Heart left ventricle (tissue), 16 donors: Measurements from ENCODE around the gene DVL1. TPM values are rescaled to one million over a fixed set of nuclear protein-coding genes. Genes with fewer than 3 reads are reported as not detected.

Experiments
- ATAC-seq, 4 donors: fragments of 200-7000 bp; cut with Tn5 transposase; one replicate each; pipeline ENCODE4 v1.9.1; 2020 to 2022; ENCODE audit warnings: moderate library complexity in 4 of 4, mild to moderate bottlenecking in 3 of 4, moderate number of reproducible peaks in 1 of 4
- DNase-seq, 5 donors: peaks; one replicate each; pipeline ENCODE4 v3.0.0-alpha.2; 2020
- H3K27ac ChIP-seq, 12 donors: fragments of 200-600 bp; sonication (generic) in 4 of 12; one replicate each; pipeline versions ENCODE4 v1.5.0 to v1.8.0; 2016 to 2022; ENCODE audit warnings: mild to moderate bottlenecking in 2 of 12
- H3K27me3 ChIP-seq, 9 donors: fragments of 200-600 bp; sonication (generic) in 2 of 9; one replicate each; pipeline versions ENCODE4 v1.5.1 to v1.8.0; 2016 to 2022; ENCODE audit warnings: mild to moderate bottlenecking in 3 of 9
- H3K36me3 ChIP-seq, 9 donors: fragments of 200-600 bp; sonication (generic) in 2 of 9; one replicate each; pipeline versions ENCODE4 v1.5.0 to v1.8.0; 2018 to 2022; ENCODE audit warnings: mild to moderate bottlenecking in 2 of 9
- H3K4me1 ChIP-seq, 12 donors: fragments of 200-600 bp; sonication (generic) in 4 of 12; one replicate each; pipeline versions ENCODE4 v1.5.0 to v1.8.0; 2016 to 2022; ENCODE audit warnings: mild to moderate bottlenecking in 3 of 12
- H3K4me3 ChIP-seq, 12 donors: fragments of 200-600 bp; sonication (generic) in 4 of 12; one replicate each; pipeline versions ENCODE4 v1.5.0 to v1.8.0; 2017 to 2022; ENCODE audit warnings: mild to moderate bottlenecking in 9 of 12, moderate library complexity in 4 of 12
- H3K9me3 ChIP-seq, 12 donors: fragments of 200-600 bp; sonication (generic) in 4 of 12; one replicate each; pipeline versions ENCODE4 v1.5.0 to v1.8.0; 2016 to 2022; ENCODE audit warnings: mild to moderate bottlenecking in 1 of 12
- CTCF ChIP-seq, 12 donors: fragments of 200-600 bp; sonication (generic) in 4 of 12; IDR thresholded peaks; one replicate each; pipeline versions ENCODE4 v1.5.0 to v1.8.0; 2018 to 2022; ENCODE audit warnings: antibody characterized with exemption in 12 of 12, mild to moderate bottlenecking in 5 of 12
- POLR2A ChIP-seq, 2 donors: fragments of 450-650 bp; IDR thresholded peaks; one replicate each; pipeline ENCODE4 v1.6.1; 2017; ENCODE audit warnings: antibody characterized with exemption in 2 of 2, mild to moderate bottlenecking in 2 of 2, moderate library complexity in 2 of 2
- WGBS, 4 donors: extraction: QIAGEN DNeasy Blood & Tissue Kit in 2 of 4; methylation state at CpG; one replicate each; pipeline versions ENCODE4 v1.1.5 to v1.1.7; 2013 to 2018; 5-methylcytosine and 5-hydroxymethylcytosine counted together
- intact Hi-C, 10 donors: fragments of 100-400 bp; cut with DNase I; formaldehyde crosslinking; loops; one replicate each; pipeline versions ENCODE4 v1.11.1 to v1.14.2; 2022
- long read RNA-seq, 3 donors: library from polyadenylated mRNA; unstranded; transcript quantifications; one replicate each; pipeline ENCODE4 v2.0.0, GENCODE V29; 2020 to 2021
- polyA plus RNA-seq, 2 donors: library from polyadenylated mRNA; stranded (reverse); fragments of 200-250 nt; gene quantifications; one replicate each; pipeline ENCODE4 v1.2.3, GENCODE V29; 2013
- total RNA-seq, 9 donors: library from RNA; depleted of rRNA in 2 of 9; stranded (reverse); fragments of >200 nt in 2 of 9; fragmentation: NEBNext Ultra II Directional in 3 of 9; extraction: Animal tissue kit (Norgen Biotek cat#: 25700) in 3 of 9; gene quantifications; one replicate each; pipeline versions ENCODE4 v1.1.0 to v1.2.4, GENCODE V29; 2016 to 2023
- donor health status: ischemic (EF 13 %, LVEDD 7.1; RV severe dilation, severe dysfunction).
- donor health status: healthy with polysubstance abuse.
- donor health status: DM: no; HTN: yes; CAD: no.
- donor health status: DM: no; HTN: no; CAD: no.
- donor health status: ischemic (EF 25% LVEDD 6.9; RV normal size, moderate dysfunction).
- donor health status: ischemic (EF 25% LVEDD 5.7; RV mildly dilated, moderate dysfunction).
- donor health status: healthy.
- donor health status: DM: yes; HTN: yes; CAD: no.
- donor health status: ischemic (EF 35%, LVEDD 5.7; RV mildly dilated, moderate dysfunction).
- donor health status: nonischemic (EF 11% LVEDD 7.7; RV severe dilation, severe dysfunction).
- donor health status: DM: yes; HTN: yes; CAD: no.
- donor health status: PGD.
- donor health status: ischemic (EF 29% LVEDD 5.4; RV normal size, mild dysfunction).
- donor health status: nonischemic (EF 23%, LVEDD 6.1; RV moderate dilation, normal function).

DVL1 gene
- total RNA-seq = 100 to 1,000 TPM in 3 of 9 donors, 10 to 100 TPM in 6; 75.3 to 177 (median 85.3) TPM
- 100 to 1,000 TPM; 110 to 129 TPM for polyA plus RNA-seq
- long read RNA-seq, donor 1, transcript DVL1-201 (15 exons, 3,239 nt) = minor isoform, 28 of 240 reads
- long read RNA-seq, donor 1, transcript DVL1-202 (15 exons, 2,926 nt) = major isoform, 114 of 240 reads
- long read RNA-seq, donor 1, partial matches to known transcripts = 32 of 240 reads
- long read RNA-seq, donor 1, other reads (novel, unspliced or antisense) = 66 of 240 reads
- long read RNA-seq, donor 2, partial matches to known transcripts = 24 of 29 reads
- long read RNA-seq, donor 2, other reads (novel, unspliced or antisense) = 0 of 29 reads
- long read RNA-seq, donor 3, transcript DVL1-201 (15 exons, 3,239 nt) = minor isoform, 27 of 321 reads
- long read RNA-seq, donor 3, transcript DVL1-202 (15 exons, 2,926 nt) = major isoform, 172 of 321 reads
- long read RNA-seq, donor 3, partial matches to known transcripts = 56 of 321 reads
- long read RNA-seq, donor 3, other reads (novel, unspliced or antisense) = 66 of 321 reads

- Histone ChIP-seq H3K27me3 (peaks cover 0 to 21% (median 11%) of the 10 kb centered on the region in 9 donors), H3K27ac (peak within 1 kb of the TSS; percentile 79 to 94 (median 87)), H3K4me3 (peak within 1 kb of the TSS; percentile 56 to 98 (median 82)), H3K4me1 (peaks cover 3 to 73% (median 62%) of the 10 kb centered on the region in 12 donors), H3K9me3 (no peaks in the 10 kb centered on the region), H3K36me3 (peaks cover 0 to 19% (median 0%) of the 10 kb centered on the region in 9 donors)
- peak in 3 of 4 donors; percentile 11 to 52 (median 37) for ATAC-seq
- intact Hi-C loops = loop anchor here in 2 of 10 donors (2.0 kb wide), 2 partner anchors 25 to 41 kb away; partner anchors contain the start of genes CPTP (in 1 of the 2), INTS11 (in 1 of the 2) and PUSL1 (in 1 of the 2)
- 0 to 1% methylated on average over 121 to 122 of the region's 122 CpGs; no CpG with 5 or more reads in 2 of the 4 donors for WGBS, 4 donors
- DNase-seq = peak; percentile 67 to 86 (median 71)
- TF ChIP-seq POLR2A (IDR thresholded peaks at IDR 0.05) = peak in 1 of 2 donors; percentile 73
- TF ChIP-seq CTCF (IDR thresholded peaks at IDR 0.05) = peak; percentile 23 to 65 (median 44)
Observed at GRCh38 chr1:1349256-1350012, at the start of gene DVL1. Gene DVL1 (minus strand): TSS chr1:1349418. CDS start chr1:1349065, 353 bp downstream.

GRCh38 chr1:1398677-1399186, 49.5 kb upstream of the DVL1 start:
- peaks cover 0 to 80% (median 75%) of the 10 kb centered on the region in 9 donors for H3K36me3 ChIP-seq
- peak in 1 of 5 donors; percentile 26 for DNase-seq
- intact Hi-C loops = loop anchor here in 1 of 10 donors (1.0 kb wide), 1 partner anchor 23 kb away; the partner anchor contains the start of gene AURKAIP1
- peak overlapping the region; percentile 78 to 97 (median 92) for H3K27ac ChIP-seq
- H3K9me3 ChIP-seq = no peaks in the 10 kb centered on the region
- peak overlapping the region; percentile 76 to 100 (median 98) for H3K4me3 ChIP-seq
- H3K4me1 ChIP-seq = peaks cover 5 to 54% (median 37%) of the 10 kb centered on the region in 12 donors
- no peaks in the 10 kb centered on the region for H3K27me3 ChIP-seq
- WGBS, 4 donors = 0% methylated on average over 17 to 54 of the region's 54 CpGs
- TF ChIP-seq POLR2A (IDR thresholded peaks at IDR 0.05) (no peak), CTCF (IDR thresholded peaks at IDR 0.05) (no peak)
- peak in 1 of 4 donors; percentile 2 for ATAC-seq

GRCh38 chr1:1397839-1398523, 48.8 kb upstream of the DVL1 start:
- ATAC-seq (no peak), DNase-seq (no peak)
- TF ChIP-seq CTCF (IDR thresholded peaks at IDR 0.05) = no peak
- no peak for TF ChIP-seq POLR2A (IDR thresholded peaks at IDR 0.05)
- Histone ChIP-seq H3K4me3 (peak overlapping the region; percentile 76 to 100 (median 98)), H3K9me3 (no peaks in the 10 kb centered on the region), H3K27me3 (no peaks in the 10 kb centered on the region), H3K4me1 (peaks cover 5 to 54% (median 37%) of the 10 kb centered on the region in 12 donors), H3K36me3 (peaks cover 0 to 81% (median 75%) of the 10 kb centered on the region in 9 donors), H3K27ac (peak overlapping the region in 8 of 12 donors; percentile 82 to 97 (median 94))
- intact Hi-C loops = no loop called here
- WGBS, 4 donors = 47 to 58% (median 53%) methylated on average over 18 to 19 of the region's 19 CpGs
